ENCODE measurements around the gene OR2A2. TPM values are rescaled to one million over a fixed set of nuclear protein-coding genes. Genes with fewer than 3 reads are reported as not detected.
"Not testable (repeated sequence)": the region's sequence is repeated elsewhere in the genome, so short reads cannot be mapped to it uniquely, and the experiment has no call there.

The OR2A2 gene
- total and polyA plus RNA-seq, 4 experiments from 2014 or later: not detected

GRCh38 chr7:144122876-144123275 lies 13.5 kb downstream of the OR2A2 start, which contains the start of gene OR2A14:
TSS of gene OR2A14 (plus strand) at chr7:144123176. CDS start at chr7:144129113, 5,937 bp downstream.
- no peak within 1 kb of the TSS for H3K27ac ChIP-seq (ENCODE audit: low read depth, low read length)
- peaks cover 1 to 4% of the 10 kb centered on the region in 2 donors for H3K27me3 Mint-ChIP-seq
- intact Hi-C loops (cut with micrococcal nuclease): no loop called here
- H3K9me3 ChIP-seq (ENCODE audit: control insufficient read depth in 1 of 2, low read length in 2 of 2): no peaks in the 10 kb centered on the region
- H3K4me3 Mint-ChIP-seq: no peak within 1 kb of the TSS
- no peaks in the 10 kb centered on the region for H3K4me1 ChIP-seq (ENCODE audit: insufficient read depth, low read length)
- no peak for DNase-seq
- no peaks in the 10 kb centered on the region for H3K36me3 ChIP-seq (ENCODE audit: insufficient read depth, low read length)
- H3K27ac Mint-ChIP-seq: no peak within 1 kb of the TSS
- ChIA-PET CTCF (ENCODE audit: partially characterized antibody) (no interaction called here), POLR2A (ENCODE audit: partially characterized antibody) (no interaction called here)
- no peak within 1 kb of the TSS for H3K4me3 ChIP-seq (ENCODE audit: low read length in 2 of 2)
- H3K27me3 ChIP-seq (ENCODE audit: insufficient read depth, low read length): no peaks in the 10 kb centered on the region
- no peaks in the 10 kb centered on the region for H3K4me1 Mint-ChIP-seq
- no peaks in the 10 kb centered on the region for H3K36me3 Mint-ChIP-seq
- H3K9me3 Mint-ChIP-seq: no peaks in the 10 kb centered on the region

GRCh38 chr7:144127714-144128334 lies 18.4 kb downstream of the OR2A2 start:
- Histone ChIP-seq H3K27me3 (ENCODE audit: insufficient read depth, low read length) (no peaks in the 10 kb centered on the region), H3K4me1 (ENCODE audit: insufficient read depth, low read length) (no peaks in the 10 kb centered on the region), H3K36me3 (ENCODE audit: insufficient read depth, low read length) (no peaks in the 10 kb centered on the region), H3K4me3 (ENCODE audit: low read length in 2 of 2) (no peak overlapping the region), H3K27ac (ENCODE audit: low read depth, low read length) (no peak overlapping the region), H3K9me3 (ENCODE audit: control insufficient read depth in 1 of 2, low read length in 2 of 2) (no peaks in the 10 kb centered on the region)
- H3K9me3 Mint-ChIP-seq: no peaks in the 10 kb centered on the region
- peak overlapping the region in 1 of 7 donors; percentile 17 for H3K27ac Mint-ChIP-seq
- CTCF ChIA-PET (ENCODE audit: partially characterized antibody): interaction anchor here (0.5 to 2.9 kb wide), 27 partner anchors 8 to 1753 kb away, joined by 3 to 24 read pairs (median 4); partner anchors contain the start of gene TCAF1
- no peaks in the 10 kb centered on the region for H3K36me3 Mint-ChIP-seq
- POLR2A ChIA-PET (ENCODE audit: partially characterized antibody): interaction anchor here (0.7 kb wide), 1 partner anchor 226 kb away, joined by 4 read pairs; the partner anchor contains the start of gene TCAF1
- H3K27me3 Mint-ChIP-seq: peaks cover 2 to 5% of the 10 kb centered on the region in 2 donors
- intact Hi-C loops (cut with micrococcal nuclease): loop anchor here (1.0 to 5.0 kb wide), 2 partner anchors 227 to 886 kb away; no protein-coding TSS in a partner anchor
- no peaks in the 10 kb centered on the region for H3K4me1 Mint-ChIP-seq
- peak; percentile 73 to 83 (median 76) for DNase-seq
- no peak overlapping the region for H3K4me3 Mint-ChIP-seq

GRCh38 chr7:144129601-144130000 lies 20.2 kb downstream of the OR2A2 start:
- H3K27ac Mint-ChIP-seq; H3K4me1 ChIP-seq (ENCODE audit: insufficient read depth, low read length); H3K27me3 Mint-ChIP-seq; DNase-seq; H3K4me3 ChIP-seq (ENCODE audit: low read length in 2 of 2); H3K36me3 Mint-ChIP-seq; H3K27me3 ChIP-seq (ENCODE audit: insufficient read depth, low read length); H3K36me3 ChIP-seq (ENCODE audit: insufficient read depth, low read length); H3K9me3 Mint-ChIP-seq; H3K4me1 Mint-ChIP-seq; POLR2A ChIA-PET (ENCODE audit: partially characterized antibody); H3K27ac ChIP-seq (ENCODE audit: low read depth, low read length); CTCF ChIA-PET (ENCODE audit: partially characterized antibody); H3K9me3 ChIP-seq (ENCODE audit: control insufficient read depth in 1 of 2, low read length in 2 of 2); H3K4me3 Mint-ChIP-seq: not testable (repeated sequence)
- intact Hi-C loops (cut with micrococcal nuclease): loop anchor here (5.0 kb wide), 1 partner anchor 887 kb away; no protein-coding TSS in a partner anchor

- Mint-ChIP-seq H3K4me3 (no peak overlapping the region), H3K9me3 (no peaks in the 10 kb centered on the region), H3K4me1 (no peaks in the 10 kb centered on the region), H3K27ac (no peak overlapping the region), H3K36me3 (no peaks in the 10 kb centered on the region), H3K27me3 (peaks cover 2 to 3% of the 10 kb centered on the region in 2 donors)
- Histone ChIP-seq H3K27ac (ENCODE audit: low read depth, low read length) (no peak overlapping the region), H3K36me3 (ENCODE audit: insufficient read depth, low read length) (no peaks in the 10 kb centered on the region), H3K27me3 (ENCODE audit: insufficient read depth, low read length) (no peaks in the 10 kb centered on the region), H3K9me3 (ENCODE audit: control insufficient read depth in 1 of 2, low read length in 2 of 2) (no peaks in the 10 kb centered on the region), H3K4me1 (ENCODE audit: insufficient read depth, low read length) (no peaks in the 10 kb centered on the region), H3K4me3 (ENCODE audit: low read length in 2 of 2) (no peak overlapping the region)
- intact Hi-C loops (cut with micrococcal nuclease): no loop called here
- no peak for DNase-seq
- ChIA-PET POLR2A (ENCODE audit: partially characterized antibody) (no interaction called here), CTCF (ENCODE audit: partially characterized antibody) (no interaction called here)
These were observed 21.3 kb downstream of the OR2A2 start for GRCh38 chr7:144130730-144131129.

- Mint-ChIP-seq H3K9me3 (no peaks in the 10 kb centered on the region), H3K4me3 (no peak overlapping the region), H3K27ac (no peak overlapping the region), H3K4me1 (no peaks in the 10 kb centered on the region), H3K27me3 (peaks cover 2 to 3% of the 10 kb centered on the region in 2 donors), H3K36me3 (no peaks in the 10 kb centered on the region)
- ChIA-PET POLR2A (ENCODE audit: partially characterized antibody) (no interaction called here), CTCF (ENCODE audit: partially characterized antibody) (interaction anchor here (1.5 kb wide), 1 partner anchor 395 kb away, joined by 3 read pairs; no protein-coding TSS in a partner anchor)
- Histone ChIP-seq H3K36me3 (ENCODE audit: insufficient read depth, low read length) (no peaks in the 10 kb centered on the region), H3K27ac (ENCODE audit: low read depth, low read length) (no peak overlapping the region), H3K27me3 (ENCODE audit: insufficient read depth, low read length) (no peaks in the 10 kb centered on the region), H3K4me1 (ENCODE audit: insufficient read depth, low read length) (no peaks in the 10 kb centered on the region), H3K4me3 (ENCODE audit: low read length in 2 of 2) (no peak overlapping the region), H3K9me3 (ENCODE audit: control insufficient read depth in 1 of 2, low read length in 2 of 2) (no peaks in the 10 kb centered on the region)
- intact Hi-C loops (cut with micrococcal nuclease): no loop called here
- DNase-seq: no peak
These were observed 22.9 kb downstream of the OR2A2 start for GRCh38 chr7:144132262-144132661.

GRCh38 chr7:144133307-144133706 lies 23.9 kb downstream of the OR2A2 start:
- no peaks in the 10 kb centered on the region for H3K9me3 Mint-ChIP-seq
- Histone ChIP-seq H3K9me3 (ENCODE audit: control insufficient read depth in 1 of 2, low read length in 2 of 2) (no peaks in the 10 kb centered on the region), H3K4me3 (ENCODE audit: low read length in 2 of 2) (no peak overlapping the region), H3K27ac (ENCODE audit: low read depth, low read length) (no peak overlapping the region), H3K4me1 (ENCODE audit: insufficient read depth, low read length) (no peaks in the 10 kb centered on the region), H3K36me3 (ENCODE audit: insufficient read depth, low read length) (no peaks in the 10 kb centered on the region), H3K27me3 (ENCODE audit: insufficient read depth, low read length) (no peaks in the 10 kb centered on the region)
- no peak overlapping the region for H3K27ac Mint-ChIP-seq
- H3K27me3 Mint-ChIP-seq: no peaks in the 10 kb centered on the region
- no peak for DNase-seq
- ChIA-PET CTCF (ENCODE audit: partially characterized antibody) (no interaction called here), POLR2A (ENCODE audit: partially characterized antibody) (no interaction called here)
- H3K36me3 Mint-ChIP-seq: no peaks in the 10 kb centered on the region
- H3K4me1 Mint-ChIP-seq: no peaks in the 10 kb centered on the region
- H3K4me3 Mint-ChIP-seq: no peak overlapping the region
- intact Hi-C loops (cut with micrococcal nuclease): no loop called here

- Mint-ChIP-seq H3K36me3 (no peaks in the 10 kb centered on the region), H3K4me3 (no peak overlapping the region), H3K27ac (no peak overlapping the region), H3K9me3 (no peaks in the 10 kb centered on the region), H3K27me3 (no peaks in the 10 kb centered on the region), H3K4me1 (no peaks in the 10 kb centered on the region)
- intact Hi-C loops (cut with micrococcal nuclease): no loop called here
- Histone ChIP-seq H3K4me3 (ENCODE audit: low read length in 2 of 2) (no peak overlapping the region), H3K9me3 (ENCODE audit: control insufficient read depth in 1 of 2, low read length in 2 of 2) (no peaks in the 10 kb centered on the region), H3K36me3 (ENCODE audit: insufficient read depth, low read length) (no peaks in the 10 kb centered on the region), H3K4me1 (ENCODE audit: insufficient read depth, low read length) (no peaks in the 10 kb centered on the region), H3K27ac (ENCODE audit: low read depth, low read length) (no peak overlapping the region), H3K27me3 (ENCODE audit: insufficient read depth, low read length) (no peaks in the 10 kb centered on the region)
- ChIA-PET CTCF (ENCODE audit: partially characterized antibody) (interaction anchor here (1.2 kb wide), 1 partner anchor 41 kb away, joined by 4 read pairs; no protein-coding TSS in a partner anchor), POLR2A (ENCODE audit: partially characterized antibody) (no interaction called here)
- no peak for DNase-seq
These were observed 24.7 kb downstream of the OR2A2 start for GRCh38 chr7:144134116-144134515.

All from CD4-positive, alpha-beta memory T cell (primary cell).